ENCODE measurements around the gene CEMIP.

Gene CEMIP

GRCh38 chr15:80988148-80988796, 209.1 kb downstream of the CEMIP start:
- no peak for DNase-seq

GRCh38 chr15:80989081-80989517, 209.9 kb downstream of the CEMIP start:
- DNase-seq, result no peak

GRCh38 chr15:80989518-80990478, 210.6 kb downstream of the CEMIP start, which contains the start of gene MESD:
Gene MESD, minus strand, starts transcription at chr15:80989819. Its CDS starts 28 bp downstream, at chr15:80989791.
- DNase-seq, result peak; percentile 98

- no peak for DNase-seq
These were observed 211.8 kb downstream of the CEMIP start for GRCh38 chr15:80990955-80991354.

GRCh38 chr15:80991421-80991820, 212.3 kb downstream of the CEMIP start:
- DNase-seq, result no peak

- no peak for DNase-seq
These were observed 212.8 kb downstream of the CEMIP start for GRCh38 chr15:80992006-80992405.

- DNase-seq, result no peak
These were observed 213.3 kb downstream of the CEMIP start for GRCh38 chr15:80992441-80992840.

- no peak for DNase-seq
These were observed 217.1 kb downstream of the CEMIP start for GRCh38 chr15:80996247-80996646.

- no peak for DNase-seq
These were observed 218.5 kb downstream of the CEMIP start for GRCh38 chr15:80997692-80998091.

- DNase-seq, result no peak
These were observed 219.1 kb downstream of the CEMIP start for GRCh38 chr15:80998251-80998650.

GRCh38 chr15:80999623-81000036, 220.5 kb downstream of the CEMIP start:
- peak; percentile 35 for DNase-seq

GRCh38 chr15:81000144-81000623, 221.0 kb downstream of the CEMIP start:
- no peak for DNase-seq

- DNase-seq, result peak; percentile 94
These were observed 221.5 kb downstream of the CEMIP start, which contains the start of gene TLNRD1 for GRCh38 chr15:81000624-81001151. Gene TLNRD1, plus strand, starts transcription at chr15:81000923. Its CDS starts 1,349 bp downstream, at chr15:81002272.
